ENCODE data around the gene RPAIN.

GRCh38 chr17:5430413-5430999 is 10.5 kb downstream of the RPAIN start:
- no peak for TF ChIP-seq CTCF (conservative IDR thresholded peaks at IDR 0.05)
- no peak for TF ChIP-seq EZH2 (IDR thresholded peaks at IDR 0.05; ENCODE audit: low read depth)
